Erythroblast (primary cell): ENCODE results near the gene SLC25A13.
"Not testable (repeated sequence)": the region's sequence is repeated elsewhere in the genome, so short reads cannot be mapped to it uniquely, and the experiment has no call there.

Experiments used
- DNase-seq, 2 experiments: peaks; one replicate each; lab custom pipeline; 2025; lab: John Stamatoyannopoulos, UW
- GATA1 ChIP-seq: IDR thresholded peaks from 2 replicates; pipeline ENCODE4 v1.6.1; 2011; ENCODE audit warnings: low read depth, mild to moderate bottlenecking, control low read depth, low read length, moderate library complexity
- POLR2A ChIP-seq: IDR thresholded peaks from 2 replicates; pipeline ENCODE4 v1.6.1; 2011; ENCODE audit warnings: mild to moderate bottlenecking, low read length

The SLC25A13 gene, protein sequence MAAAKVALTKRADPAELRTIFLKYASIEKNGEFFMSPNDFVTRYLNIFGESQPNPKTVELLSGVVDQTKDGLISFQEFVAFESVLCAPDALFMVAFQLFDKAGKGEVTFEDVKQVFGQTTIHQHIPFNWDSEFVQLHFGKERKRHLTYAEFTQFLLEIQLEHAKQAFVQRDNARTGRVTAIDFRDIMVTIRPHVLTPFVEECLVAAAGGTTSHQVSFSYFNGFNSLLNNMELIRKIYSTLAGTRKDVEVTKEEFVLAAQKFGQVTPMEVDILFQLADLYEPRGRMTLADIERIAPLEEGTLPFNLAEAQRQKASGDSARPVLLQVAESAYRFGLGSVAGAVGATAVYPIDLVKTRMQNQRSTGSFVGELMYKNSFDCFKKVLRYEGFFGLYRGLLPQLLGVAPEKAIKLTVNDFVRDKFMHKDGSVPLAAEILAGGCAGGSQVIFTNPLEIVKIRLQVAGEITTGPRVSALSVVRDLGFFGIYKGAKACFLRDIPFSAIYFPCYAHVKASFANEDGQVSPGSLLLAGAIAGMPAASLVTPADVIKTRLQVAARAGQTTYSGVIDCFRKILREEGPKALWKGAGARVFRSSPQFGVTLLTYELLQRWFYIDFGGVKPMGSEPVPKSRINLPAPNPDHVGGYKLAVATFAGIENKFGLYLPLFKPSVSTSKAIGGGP

DNA sequence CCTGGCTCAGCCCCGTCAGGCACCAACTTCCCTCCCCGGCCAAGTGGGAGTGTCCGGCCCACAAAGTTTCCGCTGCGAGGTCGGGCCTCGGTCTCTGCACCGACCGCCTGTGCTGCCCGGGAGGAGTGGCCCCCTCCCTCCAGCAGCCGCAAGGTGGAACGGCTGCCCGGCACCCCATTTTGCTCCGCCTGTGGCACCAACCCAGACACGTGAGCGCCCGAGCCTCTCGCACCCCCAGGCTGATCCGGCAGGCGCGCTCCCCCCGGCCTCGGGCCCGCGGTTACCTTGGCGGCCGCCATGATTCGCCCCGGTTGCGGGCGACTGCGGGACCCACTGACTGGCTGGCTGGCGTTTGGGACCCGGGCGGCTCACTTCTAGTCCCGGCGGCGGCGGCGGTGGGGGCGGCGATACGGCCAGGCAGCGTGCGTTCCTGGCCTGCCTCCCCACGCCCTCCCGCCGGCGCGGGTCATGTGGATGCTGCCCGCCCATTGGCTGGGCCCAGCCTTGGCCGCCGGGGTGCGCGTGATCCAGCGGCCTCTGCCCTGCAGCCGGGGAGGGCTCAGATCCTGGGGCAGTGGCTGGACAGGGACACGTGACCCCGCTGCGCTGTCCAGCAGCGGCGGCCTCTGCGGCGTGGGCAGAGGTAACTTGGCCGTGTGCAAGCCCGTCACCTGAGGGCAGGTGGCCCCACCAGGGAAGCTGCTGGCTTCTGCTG lies at the start of gene SLC25A13:
SLC25A13 (minus strand) TSS at position 441 of the 715 bp plus-strand sequence; CDS start at position 299, 142 bp downstream.
- TF ChIP-seq POLR2A (peak; percentile 61), GATA1 (no peak)
- peak; percentile 91 for DNase-seq

- DNase-seq, result not testable (repeated sequence)
Measured at GRCh38 chr7:96365916-96366315, 44.0 kb upstream of the SLC25A13 start.

DNA sequence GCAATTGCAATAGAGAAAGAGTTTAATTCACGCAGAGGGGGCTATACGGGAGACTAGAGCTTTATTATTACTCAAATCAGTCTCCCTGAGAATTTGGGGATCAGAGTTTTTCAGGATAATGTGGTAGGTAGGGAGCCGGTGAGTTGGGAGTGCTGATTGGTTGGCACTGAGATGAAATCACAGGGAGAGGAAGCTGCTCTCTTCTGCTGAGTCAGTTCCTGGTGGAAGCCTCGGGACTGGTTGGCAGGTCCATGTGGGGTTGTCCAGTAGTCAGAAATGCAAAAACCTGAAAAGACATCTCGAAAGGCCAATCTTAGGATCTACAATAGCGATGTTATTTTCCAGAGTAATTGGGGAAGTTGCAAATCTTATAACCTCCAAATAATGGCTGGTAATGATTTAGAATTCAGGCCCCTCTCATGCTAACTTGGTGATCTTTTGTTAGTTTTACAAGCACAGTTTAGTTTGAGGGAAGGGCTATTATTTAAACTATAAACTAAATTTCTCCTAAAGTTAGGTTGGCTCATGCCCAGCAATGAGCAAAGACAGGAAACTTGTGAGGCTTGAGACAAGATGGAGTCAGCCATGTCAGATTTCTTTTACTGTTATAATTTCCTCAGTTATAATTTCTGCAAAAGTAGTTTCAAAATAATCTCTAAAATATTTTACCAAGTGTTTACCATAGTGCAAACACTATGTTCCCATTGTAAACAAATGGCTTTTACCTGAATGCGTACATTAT lies 39.4 kb upstream of the SLC25A13 start:
- TF ChIP-seq GATA1, result no peak
- TF ChIP-seq POLR2A, result no peak
- DNase-seq, result no peak

GRCh38 chr7:96359876-96360275 lies 38.0 kb upstream of the SLC25A13 start:
- no peak for TF ChIP-seq POLR2A
- no peak for TF ChIP-seq GATA1

GRCh38 chr7:96358236-96358971 lies 36.5 kb upstream of the SLC25A13 start:
- DNase-seq, result not testable (repeated sequence)

More at GRCh38 chr7:96359876-96360275, 38.0 kb upstream of the SLC25A13 start:
- no peak for DNase-seq

- TF ChIP-seq POLR2A (no peak), GATA1 (no peak)
- DNase-seq, result no peak
Measured at GRCh38 chr7:96355990-96356506, 34.1 kb upstream of the SLC25A13 start.

DNA sequence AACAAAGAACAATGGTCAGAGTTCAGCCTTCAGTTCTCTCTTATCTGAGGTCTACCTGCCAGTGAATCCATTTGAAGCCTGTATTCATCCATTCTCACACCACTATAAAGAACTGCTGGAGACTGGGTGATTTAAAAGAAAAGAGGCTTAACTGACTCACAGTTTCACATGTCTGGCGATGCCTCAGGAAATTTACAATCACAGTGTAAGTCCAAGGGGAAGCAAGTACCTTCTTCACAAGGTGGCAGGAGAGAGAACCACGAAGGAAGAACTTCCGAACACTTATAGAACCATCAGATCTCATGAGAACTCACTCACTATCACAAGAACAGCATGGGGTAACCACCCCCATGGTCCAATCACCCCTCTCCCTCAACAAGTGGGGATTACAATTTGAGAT lies 33.0 kb upstream of the SLC25A13 start:
- DNase-seq, result no peak

DNA sequence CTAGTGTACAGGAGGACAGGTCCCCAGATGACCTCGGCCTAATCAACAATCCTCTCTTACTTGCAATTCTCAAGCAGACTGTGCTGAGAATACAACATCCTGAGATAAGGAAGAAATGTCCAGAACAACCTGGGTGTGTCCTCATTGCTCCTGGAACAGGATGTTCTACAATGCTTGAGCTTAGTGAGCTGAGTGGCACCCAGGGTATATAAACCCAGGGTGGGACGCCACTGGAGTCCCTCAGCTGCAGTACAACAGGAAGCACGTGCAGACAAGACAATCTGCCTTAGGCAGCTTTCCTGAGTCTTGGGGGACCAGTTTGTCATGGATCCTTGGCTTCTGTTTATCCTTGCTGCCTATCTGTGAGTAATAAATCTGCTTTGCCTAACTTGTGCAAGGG lies 27.7 kb upstream of the SLC25A13 start:
- TF ChIP-seq GATA1 (no peak), POLR2A (no peak)
- no peak for DNase-seq

More for the DNA sequence above, 33.0 kb upstream of the SLC25A13 start:
- TF ChIP-seq POLR2A, result no peak
- no peak for TF ChIP-seq GATA1

DNA sequence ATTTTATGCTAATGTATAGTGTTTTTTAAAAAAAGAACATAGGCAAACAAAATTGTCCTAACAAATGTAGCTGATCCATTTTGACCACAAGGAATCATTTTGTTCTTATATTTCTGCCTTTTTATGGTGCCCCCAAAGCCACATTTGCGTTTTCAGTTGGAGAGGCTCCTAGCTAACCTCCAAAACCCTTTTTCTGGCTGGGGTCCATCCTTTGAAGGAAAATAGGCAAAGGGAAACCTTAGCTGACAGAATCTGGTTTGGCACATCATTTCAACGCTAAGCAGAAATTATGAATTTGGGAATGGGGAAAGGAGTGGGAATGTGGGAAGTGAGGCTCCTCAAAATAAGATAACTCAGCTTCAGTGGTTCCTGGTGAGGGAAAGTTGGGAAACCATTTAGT lies 25.6 kb upstream of the SLC25A13 start:
- no peak for TF ChIP-seq POLR2A
- TF ChIP-seq GATA1, result no peak
- no peak for DNase-seq

DNA sequence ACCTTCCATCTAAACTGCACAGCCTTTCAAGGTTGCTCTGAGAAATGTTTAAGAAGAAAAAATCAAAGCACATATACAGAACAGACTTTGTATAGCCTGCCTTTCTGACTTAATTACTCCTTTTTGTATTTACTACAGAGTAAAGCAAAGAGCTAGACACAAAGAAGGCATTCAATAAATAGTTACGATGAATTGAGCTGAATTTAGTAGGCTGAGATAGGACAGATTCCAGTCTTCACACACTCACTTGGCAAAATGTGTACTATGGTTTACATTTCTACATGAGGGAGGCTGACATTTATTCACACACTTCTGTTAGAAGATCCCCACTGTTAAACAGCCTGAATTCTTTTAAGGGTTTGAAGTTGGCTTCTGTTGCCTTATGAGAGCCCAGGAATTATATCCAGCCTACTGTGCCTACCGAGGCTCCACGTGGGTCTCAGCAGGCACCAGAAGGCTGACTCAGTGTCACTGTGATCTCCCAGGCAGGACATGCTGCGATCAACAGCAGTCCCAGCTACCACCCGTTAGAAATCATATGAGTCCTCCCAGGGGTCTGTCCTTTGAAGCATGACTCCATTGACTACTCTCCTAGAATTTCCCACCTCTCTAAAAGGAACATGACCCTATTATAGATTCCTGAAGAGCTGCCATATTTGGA lies 24.5 kb upstream of the SLC25A13 start:
- TF ChIP-seq GATA1 (no peak), POLR2A (no peak)
- DNase-seq, result no peak

GRCh38 chr7:96344236-96344635 lies 22.3 kb upstream of the SLC25A13 start:
- TF ChIP-seq POLR2A (no peak), GATA1 (no peak)
- no peak for DNase-seq

- DNase-seq, result no peak
- TF ChIP-seq GATA1 (no peak), POLR2A (no peak)
Measured at GRCh38 chr7:96342049-96342448, 20.2 kb upstream of the SLC25A13 start.
